Mucosa of descending colon (tissue), 3 donors: ENCODE data around the gene AGL. TPM values are rescaled to one million over a fixed set of nuclear protein-coding genes. Genes with fewer than 3 reads are reported as not detected.
"Not testable (repeated sequence)": the region's sequence is repeated elsewhere in the genome, so short reads cannot be mapped to it uniquely, and the experiment has no call there.

Experiments
- ATAC-seq: fragments of 200-7000 bp; cut with Tn5 transposase; one replicate; pipeline ENCODE4 v1.9.1; 2020; ENCODE audit warnings: mild to moderate bottlenecking, moderate library complexity
- DNase-seq, 3 donors: peaks; one replicate each; pipeline ENCODE4 v3.0.0-alpha.2; 2020
- H3K36me3 ChIP-seq: fragments of 200-600 bp; one replicate; pipeline ENCODE4 v1.8.0; 2021; ENCODE audit warnings: low read depth, mild to moderate bottlenecking
- H3K4me1 ChIP-seq: fragments of 200-600 bp; one replicate; pipeline ENCODE4 v1.8.0; 2021; ENCODE audit warnings: low read depth, mild to moderate bottlenecking
- H3K4me3 ChIP-seq: fragments of 200-600 bp; one replicate; pipeline ENCODE4 v1.8.0; 2021; ENCODE audit warnings: mild to moderate bottlenecking
- H3K9me3 ChIP-seq: fragments of 200-600 bp; one replicate; pipeline ENCODE4 v1.8.0; 2021; ENCODE audit warnings: mild to moderate bottlenecking
- intact Hi-C, 2 donors: fragments of 100-400 bp; cut with DNase I in 1 of 2; cut with micrococcal nuclease in 1 of 2; formaldehyde crosslinking; loops; one replicate each; pipeline versions ENCODE4 v1.11.0 to v1.11.1; 2022; cut with DNase I, micrococcal nuclease
- total RNA-seq, 3 donors: library from RNA; stranded (reverse); fragmentation: NEBNext Ultra II Directional in 2 of 3; extraction: Animal tissue kit (Norgen Biotek cat#: 25700) in 2 of 3; gene quantifications; one replicate each; pipeline versions ENCODE4 v1.2.1 to v1.2.4, GENCODE V29; 2021 to 2023
- TF ChIP-seq, protein P1 (sequence below): fragments of 200-600 bp; IDR thresholded peaks from one replicate; pipeline ENCODE4 v1.8.0; 2022; ENCODE audit warnings: antibody characterized with exemption, mild to moderate bottlenecking
- donor health status: DM: no; HTN: no; CAD: no; lungs with moderate emphysema.
- donor health status: DM: no; HTN: no; CAD: no.
- donor health status: DM: no; HTN: yes; CAD: no.

Gene AGL
- total RNA-seq, 3 donors from 2014 or later, result 24.6 to 28.2 (median 27.5) TPM

DNA sequence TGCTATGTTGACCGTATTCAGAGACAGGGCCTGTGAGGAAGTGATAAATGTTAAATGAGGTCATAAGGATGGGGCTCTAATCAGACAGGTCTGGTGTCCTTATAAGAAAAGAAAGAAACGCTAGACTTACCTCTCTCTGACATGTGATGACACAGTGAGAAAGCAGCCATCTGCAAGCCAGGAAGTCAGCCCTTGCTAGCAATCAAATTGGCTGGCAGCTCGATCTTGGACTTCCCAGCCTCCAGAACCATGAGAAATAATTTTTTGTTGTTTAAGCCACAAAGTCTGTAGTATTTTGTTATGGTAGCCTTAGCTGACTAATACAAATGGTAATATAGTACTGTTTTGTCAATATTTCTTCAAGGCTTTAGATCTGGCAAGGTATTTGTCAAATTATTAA, 25.1 kb upstream of the AGL start:
- TF ChIP-seq, protein P1, sequence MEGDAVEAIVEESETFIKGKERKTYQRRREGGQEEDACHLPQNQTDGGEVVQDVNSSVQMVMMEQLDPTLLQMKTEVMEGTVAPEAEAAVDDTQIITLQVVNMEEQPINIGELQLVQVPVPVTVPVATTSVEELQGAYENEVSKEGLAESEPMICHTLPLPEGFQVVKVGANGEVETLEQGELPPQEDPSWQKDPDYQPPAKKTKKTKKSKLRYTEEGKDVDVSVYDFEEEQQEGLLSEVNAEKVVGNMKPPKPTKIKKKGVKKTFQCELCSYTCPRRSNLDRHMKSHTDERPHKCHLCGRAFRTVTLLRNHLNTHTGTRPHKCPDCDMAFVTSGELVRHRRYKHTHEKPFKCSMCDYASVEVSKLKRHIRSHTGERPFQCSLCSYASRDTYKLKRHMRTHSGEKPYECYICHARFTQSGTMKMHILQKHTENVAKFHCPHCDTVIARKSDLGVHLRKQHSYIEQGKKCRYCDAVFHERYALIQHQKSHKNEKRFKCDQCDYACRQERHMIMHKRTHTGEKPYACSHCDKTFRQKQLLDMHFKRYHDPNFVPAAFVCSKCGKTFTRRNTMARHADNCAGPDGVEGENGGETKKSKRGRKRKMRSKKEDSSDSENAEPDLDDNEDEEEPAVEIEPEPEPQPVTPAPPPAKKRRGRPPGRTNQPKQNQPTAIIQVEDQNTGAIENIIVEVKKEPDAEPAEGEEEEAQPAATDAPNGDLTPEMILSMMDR, result no peak
- DNase-seq (no peak), ATAC-seq (no peak)
- H3K4me1 ChIP-seq, result no peaks in the 10 kb centered on the region
- no peaks in the 10 kb centered on the region for H3K36me3 ChIP-seq
- H3K4me3 ChIP-seq, result no peak overlapping the region
- intact Hi-C loops, result no loop called here
- no peaks in the 10 kb centered on the region for H3K9me3 ChIP-seq

DNA sequence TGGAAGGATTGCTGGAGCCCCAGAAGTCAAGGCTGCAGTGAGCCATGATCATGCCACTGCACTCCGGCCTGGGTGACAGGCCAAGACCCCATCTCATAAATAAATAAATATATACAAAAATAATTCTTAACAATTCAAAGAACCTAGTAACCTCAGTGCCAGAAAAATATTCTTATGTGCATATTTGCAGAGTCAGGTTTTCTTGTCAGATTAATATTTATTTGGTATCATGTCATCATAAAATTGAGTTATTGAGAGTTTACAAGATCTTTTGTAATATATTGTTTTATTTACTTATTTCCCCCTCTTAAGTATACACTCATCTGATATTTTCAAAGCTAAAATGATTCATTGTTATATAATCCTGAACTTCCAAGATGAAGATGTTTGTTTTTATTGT, 24.5 kb upstream of the AGL start:
- no peaks in the 10 kb centered on the region for H3K36me3 ChIP-seq
- no peaks in the 10 kb centered on the region for H3K4me1 ChIP-seq
- intact Hi-C loops, result no loop called here
- H3K9me3 ChIP-seq, result no peaks in the 10 kb centered on the region
- no peak for DNase-seq
- H3K4me3 ChIP-seq, result no peak overlapping the region
- TF ChIP-seq, protein P1, result no peak
- ATAC-seq, result no peak

DNA sequence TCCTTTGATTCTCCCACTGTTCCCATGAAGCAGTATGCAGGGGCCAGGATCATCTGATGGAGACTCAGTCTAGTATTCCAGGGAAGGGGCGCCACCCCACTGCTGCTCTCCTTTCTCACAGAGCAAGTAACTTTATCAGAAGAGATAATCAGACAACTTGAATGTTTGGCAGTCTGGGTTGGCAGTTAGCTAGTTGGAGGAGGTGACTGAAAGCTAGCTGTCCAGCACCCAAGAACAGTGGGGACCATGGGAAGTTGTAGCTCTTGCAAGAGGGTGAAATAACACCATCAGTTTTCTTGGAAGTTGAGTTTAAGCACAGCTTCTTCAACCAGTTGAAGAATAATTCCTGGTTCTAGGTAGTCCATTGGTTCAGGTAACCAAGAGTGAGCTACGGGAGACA, 22.2 kb upstream of the AGL start:
- TF ChIP-seq, protein P1, result no peak
- ATAC-seq, result no peak
- no peaks in the 10 kb centered on the region for H3K4me1 ChIP-seq
- intact Hi-C loops, result no loop called here
- no peak for DNase-seq
- no peak overlapping the region for H3K4me3 ChIP-seq
- H3K9me3 ChIP-seq, result no peaks in the 10 kb centered on the region
- no peaks in the 10 kb centered on the region for H3K36me3 ChIP-seq

DNA sequence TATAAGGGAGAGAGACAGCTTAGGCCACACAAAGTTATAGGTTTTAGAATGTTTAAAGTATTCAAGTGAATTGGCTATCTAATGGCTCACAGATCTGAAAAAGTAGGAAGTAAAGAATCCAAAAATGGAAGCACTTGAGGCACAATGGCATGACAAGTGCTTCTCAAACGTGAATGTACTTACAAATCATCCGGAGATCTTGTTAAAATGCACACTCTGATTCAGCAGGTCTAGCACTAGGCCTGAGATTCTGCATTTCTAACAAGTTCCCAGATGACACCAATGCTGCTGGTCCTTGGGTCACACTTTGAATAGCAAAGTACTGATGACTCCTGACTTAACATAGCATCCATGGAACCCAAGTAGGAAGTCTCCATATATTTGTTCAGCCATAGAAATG, 20.9 kb upstream of the AGL start:
- TF ChIP-seq, protein P1, result no peak
- H3K4me3 ChIP-seq, result no peak overlapping the region
- no peaks in the 10 kb centered on the region for H3K9me3 ChIP-seq
- no peaks in the 10 kb centered on the region for H3K4me1 ChIP-seq
- DNase-seq (no peak), ATAC-seq (no peak)
- no peaks in the 10 kb centered on the region for H3K36me3 ChIP-seq
- intact Hi-C loops, result no loop called here

DNA sequence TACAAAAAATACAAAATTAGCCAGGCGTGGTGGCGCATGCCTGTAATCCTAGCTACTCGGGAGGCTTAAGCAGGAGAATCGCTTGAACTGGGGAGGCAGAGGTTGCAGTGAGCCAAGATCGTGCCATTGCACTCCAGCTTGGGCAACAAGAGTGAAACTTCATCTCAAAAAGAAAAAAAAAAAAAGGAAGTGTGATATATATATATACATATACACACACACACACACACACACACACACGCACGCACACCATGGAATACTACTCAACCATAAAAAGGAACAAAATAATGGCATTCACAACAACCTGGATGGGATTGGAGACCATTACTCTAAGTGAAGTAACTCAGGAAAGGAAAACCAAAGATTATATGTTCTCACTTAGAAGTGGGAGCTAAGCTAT, 16.2 kb upstream of the AGL start:
- H3K4me3 ChIP-seq, ATAC-seq, H3K4me1 ChIP-seq, H3K36me3 ChIP-seq, H3K9me3 ChIP-seq, intact Hi-C loops, DNase-seq: not testable (repeated sequence)

DNA sequence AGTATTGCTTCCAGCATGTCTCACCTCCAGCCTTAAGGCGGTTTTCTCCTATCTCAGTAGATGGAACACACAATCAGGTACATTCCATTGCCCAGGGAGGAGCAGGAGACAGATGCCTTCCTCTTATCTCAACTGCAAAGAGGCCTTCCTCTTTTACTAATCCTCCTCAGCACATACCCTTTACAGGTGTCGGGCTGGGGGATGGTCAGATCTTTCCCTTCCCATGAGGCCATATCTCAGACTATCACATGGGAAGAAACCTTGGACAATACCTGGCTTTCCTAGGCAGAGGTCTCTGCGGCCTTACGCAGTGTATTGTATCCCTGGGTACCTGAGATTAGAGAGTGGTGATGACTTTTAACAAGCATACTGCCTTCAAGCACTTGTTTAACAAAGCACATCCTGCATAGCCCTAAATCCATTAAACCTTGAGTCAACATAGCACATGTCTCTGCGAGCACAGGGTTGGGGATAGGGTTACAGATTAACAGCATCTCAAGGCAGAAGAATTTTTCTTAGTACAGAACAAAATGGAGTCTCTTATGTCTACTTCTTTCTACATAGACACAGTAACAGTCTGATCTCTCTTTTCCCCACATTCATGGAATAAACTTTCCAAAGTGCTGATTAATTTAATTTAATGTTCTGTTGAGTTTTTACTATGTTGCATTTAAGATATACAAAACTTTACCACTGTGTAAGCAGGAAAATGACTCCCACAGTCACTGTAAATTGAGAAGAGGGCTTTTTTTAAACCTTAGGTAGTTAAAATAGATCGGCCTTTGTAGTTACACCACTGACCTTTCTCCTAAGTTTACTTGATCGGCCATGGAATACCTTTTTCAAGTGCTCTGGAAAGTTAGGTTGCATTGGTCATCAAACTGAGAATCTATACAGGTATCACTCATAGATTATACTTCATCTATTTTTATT, 13.7 kb upstream of the AGL start:
- H3K4me3 ChIP-seq, H3K36me3 ChIP-seq, H3K4me1 ChIP-seq, intact Hi-C loops, H3K9me3 ChIP-seq, DNase-seq, ATAC-seq: not testable (repeated sequence)

DNA sequence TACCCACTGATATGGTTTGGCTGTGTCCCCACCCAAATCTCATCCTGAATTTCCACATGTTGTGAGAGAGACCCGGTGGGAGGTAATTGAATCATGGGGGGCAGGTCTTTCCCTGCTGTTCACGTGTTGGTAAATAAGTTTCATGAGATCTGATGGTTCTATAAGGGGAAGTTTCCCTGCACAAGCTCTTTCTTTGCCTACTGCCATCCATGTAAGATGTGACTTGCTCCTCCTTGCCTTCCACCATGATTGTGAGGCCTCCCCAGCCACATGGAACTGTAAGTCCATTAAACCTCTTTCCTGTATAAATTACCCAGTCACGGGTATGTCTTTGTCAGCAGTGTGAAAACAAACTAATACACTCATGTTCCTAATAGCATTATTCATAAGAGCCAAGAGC, 9.8 kb upstream of the AGL start:
- DNase-seq, H3K9me3 ChIP-seq, H3K36me3 ChIP-seq, ATAC-seq, intact Hi-C loops, H3K4me1 ChIP-seq, H3K4me3 ChIP-seq: not testable (repeated sequence)
